Suprapubic skin (tissue), 4 donors: Measurements from ENCODE around the gene MFF. TPM values are rescaled to one million over a fixed set of nuclear protein-coding genes. Genes with fewer than 3 reads are reported as not detected.

Source experiments
- DNase-seq, 2 donors: peaks; one replicate each; pipeline ENCODE4 v3.0.0-alpha.2; 2019; ENCODE audit warnings: low spot score in 2 of 2
- H3K27ac ChIP-seq: fragments of 200-600 bp; sonication (generic); one replicate; pipeline ENCODE4 v1.5.1; 2019
- H3K27me3 ChIP-seq: fragments of 200-600 bp; sonication (generic); one replicate; pipeline ENCODE4 v1.5.1; 2019
- H3K36me3 ChIP-seq: fragments of 200-600 bp; sonication (generic); one replicate; pipeline ENCODE4 v1.5.1; 2019
- H3K4me1 ChIP-seq: fragments of 200-600 bp; sonication (generic); one replicate; pipeline ENCODE4 v1.5.1; 2019
- H3K4me3 ChIP-seq: fragments of 200-600 bp; sonication (generic); one replicate; pipeline ENCODE4 v1.5.1; 2019; ENCODE audit warnings: mild to moderate bottlenecking
- H3K9me3 ChIP-seq: fragments of 200-600 bp; sonication (generic); one replicate; pipeline ENCODE4 v1.5.1; 2019
- CTCF ChIP-seq, 2 donors: fragments of 200-600 bp in 1 of 2; fragments of 450-650 bp in 1 of 2; sonication (generic) in 1 of 2; IDR thresholded peaks; one replicate each; pipeline ENCODE4 v1.5.1; 2016 to 2019; ENCODE audit warnings: antibody characterized with exemption in 2 of 2, mild to moderate bottlenecking in 1 of 2, moderate library complexity in 1 of 2
- EP300 ChIP-seq: sonication (generic); formaldehyde crosslinking; IDR thresholded peaks from one replicate; pipeline ENCODE4 v1.6.1; 2017; ENCODE audit warnings: antibody characterized with exemption
- POLR2A ChIP-seq, 2 donors: fragments of 450-650 bp; IDR thresholded peaks; one replicate each; pipeline ENCODE4 v1.6.1; 2017; ENCODE audit warnings: antibody characterized with exemption in 2 of 2, mild to moderate bottlenecking in 2 of 2, moderate library complexity in 2 of 2
- POLR2AphosphoS5 ChIP-seq, 3 donors: sonication (generic); formaldehyde crosslinking; IDR thresholded peaks; one replicate each; pipeline ENCODE4 v1.6.1; 2017; ENCODE audit warnings: antibody characterized with exemption in 3 of 3
- WGBS: methylation state at CpG from one replicate; pipeline ENCODE4 v1.1.5; 2018; 5-methylcytosine and 5-hydroxymethylcytosine counted together
- total RNA-seq, 4 donors: library from RNA; depleted of rRNA; stranded (reverse); fragments of >200 nt; gene quantifications; one replicate each; pipeline ENCODE4 v1.1.0, GENCODE V29; 2016

The MFF gene
- total RNA-seq, 4 donors from 2014 or later, result 89.8 to 157 (median 103) TPM

GRCh38 chr2:227397562-227397961 lies 72.5 kb downstream of the MFF start:
- H3K27me3 ChIP-seq, result no peaks in the 10 kb centered on the region
- H3K9me3 ChIP-seq, result no peaks in the 10 kb centered on the region
- no peaks in the 10 kb centered on the region for H3K36me3 ChIP-seq
- TF ChIP-seq POLR2A (IDR thresholded peaks at IDR 0.05), result no peak
- no peak for TF ChIP-seq CTCF (IDR thresholded peaks at IDR 0.05)
- TF ChIP-seq EP300, result no peak
- TF ChIP-seq POLR2AphosphoS5 (IDR thresholded peaks at IDR 0.05), result no peak
- no peaks in the 10 kb centered on the region for H3K4me1 ChIP-seq
- WGBS, result 48% methylated on average over 4 of the region's 4 CpGs
- no peak overlapping the region for H3K27ac ChIP-seq
- H3K4me3 ChIP-seq, result no peak overlapping the region
- no peak for DNase-seq

GRCh38 chr2:227398684-227399670 lies 73.9 kb downstream of the MFF start:
- no peak overlapping the region for H3K4me3 ChIP-seq
- 87% methylated on average over 4 of the region's 4 CpGs for WGBS
- H3K9me3 ChIP-seq, result no peaks in the 10 kb centered on the region
- no peaks in the 10 kb centered on the region for H3K36me3 ChIP-seq
- DNase-seq, result no peak
- no peaks in the 10 kb centered on the region for H3K27me3 ChIP-seq
- no peaks in the 10 kb centered on the region for H3K4me1 ChIP-seq
- TF ChIP-seq EP300, result no peak
- no peak for TF ChIP-seq CTCF (IDR thresholded peaks at IDR 0.05)
- no peak for TF ChIP-seq POLR2A (IDR thresholded peaks at IDR 0.05)
- no peak overlapping the region for H3K27ac ChIP-seq

GRCh38 chr2:227401550-227401949 lies 76.5 kb downstream of the MFF start:
- Histone ChIP-seq H3K4me1 (peaks cover 7% of the 10 kb centered on the region), H3K36me3 (no peaks in the 10 kb centered on the region), H3K9me3 (no peaks in the 10 kb centered on the region), H3K27me3 (no peaks in the 10 kb centered on the region), H3K27ac (no peak overlapping the region), H3K4me3 (no peak overlapping the region)
- no peak for TF ChIP-seq CTCF (IDR thresholded peaks at IDR 0.05)
- no peak for TF ChIP-seq POLR2AphosphoS5 (IDR thresholded peaks at IDR 0.05)
- TF ChIP-seq POLR2A (IDR thresholded peaks at IDR 0.05), result no peak
- no peak for TF ChIP-seq EP300
- 81% methylated on average over 2 of the region's 2 CpGs for WGBS
- DNase-seq, result no peak

GRCh38 chr2:227402321-227402720 lies 77.3 kb downstream of the MFF start:
- DNase-seq, result no peak
- TF ChIP-seq EP300 (no peak), POLR2AphosphoS5 (IDR thresholded peaks at IDR 0.05) (no peak), POLR2A (IDR thresholded peaks at IDR 0.05) (no peak), CTCF (IDR thresholded peaks at IDR 0.05) (no peak)
- Histone ChIP-seq H3K36me3 (no peaks in the 10 kb centered on the region), H3K27ac (no peak overlapping the region), H3K27me3 (no peaks in the 10 kb centered on the region), H3K4me3 (no peak overlapping the region), H3K9me3 (no peaks in the 10 kb centered on the region), H3K4me1 (peaks cover 15% of the 10 kb centered on the region)

- peaks cover 21% of the 10 kb centered on the region for H3K4me1 ChIP-seq
- WGBS, result 60% methylated on average over 4 of the region's 4 CpGs
- no peaks in the 10 kb centered on the region for H3K27me3 ChIP-seq
- no peak for DNase-seq
- no peaks in the 10 kb centered on the region for H3K9me3 ChIP-seq
- H3K4me3 ChIP-seq, result no peak overlapping the region
- no peaks in the 10 kb centered on the region for H3K36me3 ChIP-seq
- TF ChIP-seq POLR2AphosphoS5 (IDR thresholded peaks at IDR 0.05) (no peak), EP300 (no peak), CTCF (IDR thresholded peaks at IDR 0.05) (no peak), POLR2A (IDR thresholded peaks at IDR 0.05) (no peak)
- no peak overlapping the region for H3K27ac ChIP-seq
Observed at GRCh38 chr2:227402959-227403358, 77.9 kb downstream of the MFF start.
